Astrocyte (in vitro differentiated cells and primary cell): ENCODE data around the gene BCAR3.

Experiments used
- EZH2 ChIP-seq: IDR thresholded peaks from 2 replicates; pipeline ENCODE4 v1.6.1; 2012; ENCODE audit warnings: mild to moderate bottlenecking, low read length, inconsistent platforms; ENCODE audit not compliant: insufficient read depth
- TF ChIP-seq, protein P1 (sequence below): IDR thresholded peaks from 2 replicates; pipeline ENCODE4 v1.5.1; 2011; ENCODE audit warnings: low read depth, mild to moderate bottlenecking, inconsistent platforms, low read length, moderate library complexity; ENCODE audit not compliant: insufficient read depth

DNA sequence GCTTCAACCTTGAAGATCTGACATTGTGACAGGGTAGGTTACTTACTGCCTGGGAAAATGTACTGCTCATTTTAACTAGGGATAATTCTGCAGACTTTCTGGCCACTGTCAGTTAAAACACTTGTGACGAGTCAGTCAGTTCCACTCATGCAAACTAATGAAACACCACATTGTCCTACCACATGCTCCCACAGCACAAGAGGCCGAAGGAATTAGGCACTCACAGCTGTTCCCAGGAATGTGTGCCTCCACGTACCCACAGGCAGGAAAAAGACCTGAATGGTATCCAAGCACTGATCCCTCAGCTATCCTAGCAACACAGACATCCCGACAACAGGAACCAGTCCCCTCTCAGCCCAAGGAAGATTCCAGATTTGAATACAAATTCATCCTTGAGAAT is 12.3 kb downstream of the BCAR3 start:
- TF ChIP-seq, protein P1, sequence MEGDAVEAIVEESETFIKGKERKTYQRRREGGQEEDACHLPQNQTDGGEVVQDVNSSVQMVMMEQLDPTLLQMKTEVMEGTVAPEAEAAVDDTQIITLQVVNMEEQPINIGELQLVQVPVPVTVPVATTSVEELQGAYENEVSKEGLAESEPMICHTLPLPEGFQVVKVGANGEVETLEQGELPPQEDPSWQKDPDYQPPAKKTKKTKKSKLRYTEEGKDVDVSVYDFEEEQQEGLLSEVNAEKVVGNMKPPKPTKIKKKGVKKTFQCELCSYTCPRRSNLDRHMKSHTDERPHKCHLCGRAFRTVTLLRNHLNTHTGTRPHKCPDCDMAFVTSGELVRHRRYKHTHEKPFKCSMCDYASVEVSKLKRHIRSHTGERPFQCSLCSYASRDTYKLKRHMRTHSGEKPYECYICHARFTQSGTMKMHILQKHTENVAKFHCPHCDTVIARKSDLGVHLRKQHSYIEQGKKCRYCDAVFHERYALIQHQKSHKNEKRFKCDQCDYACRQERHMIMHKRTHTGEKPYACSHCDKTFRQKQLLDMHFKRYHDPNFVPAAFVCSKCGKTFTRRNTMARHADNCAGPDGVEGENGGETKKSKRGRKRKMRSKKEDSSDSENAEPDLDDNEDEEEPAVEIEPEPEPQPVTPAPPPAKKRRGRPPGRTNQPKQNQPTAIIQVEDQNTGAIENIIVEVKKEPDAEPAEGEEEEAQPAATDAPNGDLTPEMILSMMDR, result no peak
- no peak for TF ChIP-seq EZH2
